Measurements from ENCODE around the gene ANKLE1.

ANKLE1 gene

GRCh38 chr19:17259934-17260333, 21.8 kb upstream of the ANKLE1 start:
- TF ChIP-seq CTCF (conservative IDR thresholded peaks at IDR 0.05; ENCODE audit: low read depth, low read length) = no peak
- H3K4me3 ChIP-seq (ENCODE audit: low read depth, low read length) = no peak overlapping the region
- no peak for DNase-seq (ENCODE audit: low read depth)

DNA sequence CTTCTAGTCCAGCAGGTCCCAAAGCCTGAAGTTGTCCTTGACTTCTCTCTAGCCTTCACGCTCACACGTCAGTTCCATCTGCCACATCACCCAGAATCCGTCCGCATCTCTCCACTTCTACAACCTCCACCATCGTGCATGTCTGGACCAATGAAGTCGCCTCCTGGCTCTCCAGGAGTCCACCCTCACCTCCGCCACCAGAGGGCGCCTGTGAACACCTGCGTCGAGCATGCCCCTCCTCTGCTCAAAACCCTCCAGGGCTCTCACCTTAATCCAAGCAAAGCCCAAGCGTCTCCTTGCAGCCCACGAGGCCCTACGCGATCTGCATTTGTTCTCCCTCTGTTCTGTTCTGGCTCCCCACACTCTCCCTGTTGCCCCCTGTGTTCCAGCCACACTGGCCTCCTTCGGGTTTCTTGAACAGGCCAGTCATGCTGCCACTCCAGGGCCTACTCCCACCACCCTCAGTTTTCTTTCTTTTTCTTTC, 20.8 kb upstream of the ANKLE1 start:
- H3K4me3 ChIP-seq (ENCODE audit: low read depth, low read length) = no peak overlapping the region
- peak; percentile 89 for TF ChIP-seq CTCF (conservative IDR thresholded peaks at IDR 0.05; ENCODE audit: low read depth, low read length)
- DNase-seq (ENCODE audit: low read depth) = peak; percentile 78

DNA sequence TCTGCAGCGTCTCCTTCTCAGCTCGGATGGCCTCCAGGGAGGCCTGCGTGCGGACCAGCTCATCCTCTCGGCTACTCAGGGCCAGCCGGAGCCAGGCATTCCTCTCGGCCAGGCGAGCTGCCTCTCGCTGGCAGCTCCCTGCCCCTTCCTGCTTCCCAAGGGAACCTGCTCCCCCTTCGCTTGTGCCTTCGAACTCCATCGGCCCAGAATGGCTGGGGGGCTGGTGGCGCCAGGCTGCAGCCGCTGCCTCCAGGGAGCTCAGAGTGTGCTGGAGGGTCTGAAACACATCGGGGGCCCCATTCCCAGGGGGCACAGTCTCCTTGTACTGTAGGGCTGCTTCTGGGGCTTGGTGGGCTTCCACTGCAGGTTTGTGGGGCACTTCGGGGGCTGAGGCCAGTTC, 19.1 kb upstream of the ANKLE1 start:
- DNase-seq (ENCODE audit: low read depth) = no peak
- no peak overlapping the region for H3K4me3 ChIP-seq (ENCODE audit: low read depth, low read length)
- TF ChIP-seq CTCF (conservative IDR thresholded peaks at IDR 0.05; ENCODE audit: low read depth, low read length) = no peak

- DNase-seq (ENCODE audit: low read depth) = no peak
- no peak overlapping the region for H3K4me3 ChIP-seq (ENCODE audit: low read depth, low read length)
- no peak for TF ChIP-seq CTCF (conservative IDR thresholded peaks at IDR 0.05; ENCODE audit: low read depth, low read length)
Measured at GRCh38 chr19:17263712-17264640, 17.7 kb upstream of the ANKLE1 start.

DNA sequence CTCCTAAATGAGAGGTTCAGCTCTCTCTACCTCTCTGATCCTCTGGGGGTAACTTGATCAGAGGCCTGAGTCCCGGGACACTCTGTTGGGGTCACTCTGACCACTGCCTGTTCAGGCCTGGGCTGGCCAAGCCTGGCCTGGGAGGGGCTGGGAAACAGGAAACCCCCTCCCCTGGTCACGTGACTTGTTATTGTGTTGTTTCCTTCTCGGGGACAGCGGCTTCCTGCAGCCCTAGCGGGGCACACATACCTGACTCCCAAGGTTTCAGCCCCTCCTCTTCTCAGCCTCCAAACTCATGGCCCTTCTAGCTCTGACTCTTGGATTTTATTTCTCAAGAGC, 17.1 kb upstream of the ANKLE1 start, which contains the start of gene USHBP1:
USHBP1 (minus strand) TSS at position 105 of the 339 bp plus-strand sequence. CDS start 446 bp downstream, outside the sequence.
- TF ChIP-seq CTCF (conservative IDR thresholded peaks at IDR 0.05; ENCODE audit: low read depth, low read length) = no peak
- H3K4me3 ChIP-seq (ENCODE audit: low read depth, low read length) = no peak within 1 kb of the TSS
- no peak for DNase-seq (ENCODE audit: low read depth)

GRCh38 chr19:17266026-17266425, 15.7 kb upstream of the ANKLE1 start:
- no peak for TF ChIP-seq CTCF (conservative IDR thresholded peaks at IDR 0.05; ENCODE audit: low read depth, low read length)
- no peak overlapping the region for H3K4me3 ChIP-seq (ENCODE audit: low read depth, low read length)
- DNase-seq (ENCODE audit: low read depth) = no peak

DNA sequence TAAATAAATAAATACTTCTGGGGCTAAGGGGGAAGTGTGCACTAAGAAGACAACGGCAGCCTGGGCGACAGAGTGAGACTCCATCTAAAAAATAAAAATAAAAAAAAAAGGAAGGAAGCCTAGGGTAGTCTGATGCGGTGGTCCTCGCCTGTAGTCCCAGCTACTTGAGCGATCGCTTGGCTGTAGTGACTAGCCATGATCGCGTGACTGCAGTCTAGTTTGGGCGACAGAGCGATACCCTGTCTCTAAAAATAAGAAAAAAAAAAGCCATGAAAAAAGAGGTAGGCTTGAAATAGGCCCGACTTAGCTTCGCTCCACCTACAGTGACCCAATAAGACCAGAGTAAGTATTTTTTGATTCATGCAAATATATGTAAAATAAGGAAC, 15.1 kb upstream of the ANKLE1 start:
- no peak overlapping the region for H3K4me3 ChIP-seq (ENCODE audit: low read depth, low read length)
- TF ChIP-seq CTCF (conservative IDR thresholded peaks at IDR 0.05; ENCODE audit: low read depth, low read length) = no peak
- no peak for DNase-seq (ENCODE audit: low read depth)
